HEK293 (cell line): ENCODE data around the gene SLC7A10.

Experiments used
- CTCF ChIA-PET: fragments of 350-600 bp; formaldehyde crosslinking; extraction: SDS; loops from one replicate; lab custom pipeline; 2021; ENCODE audit warnings: antibody characterized with exemption; lab: Yijun Ruan, JAX
- POLR2A ChIA-PET: fragments of 300-600 bp; formaldehyde crosslinking; extraction: SDS; loops from one replicate; lab custom pipeline; 2020; ENCODE audit warnings: antibody characterized with exemption, inconsistent platforms; lab: Yijun Ruan, JAX
- H3K27ac ChIP-seq: fragments of 200-500 bp; sonication (Bioruptor generic); 2 replicates; pipeline ENCODE4 v1.5.1; 2014; ENCODE audit warnings: low read depth, low read length, control low read depth, inconsistent platforms; ENCODE audit errors: extremely low read depth
- H3K36me3 ChIP-seq, 2 experiments: fragments of 200-500 bp in 1 of 2; sonication (Bioruptor generic) in 1 of 2; 1 replicate in 1 of 2; 2 replicates in 1 of 2; pipeline ENCODE4 v1.5.1; 2014 to 2017; ENCODE audit warnings: inconsistent platforms in 2 of 2, low read length in 2 of 2; ENCODE audit not compliant: control insufficient read depth in 2 of 2, insufficient read depth in 1 of 2
- H3K4me1 ChIP-seq: fragments of 200-500 bp; sonication (Bioruptor generic); 2 replicates; pipeline ENCODE4 v1.5.1; 2014; ENCODE audit warnings: mild to moderate bottlenecking, low read length, inconsistent platforms; ENCODE audit not compliant: control insufficient read depth, insufficient read depth
- H3K4me3 ChIP-seq: 2 replicates; pipeline ENCODE4 v1.5.1; 2011; ENCODE audit warnings: low read depth, mild to moderate bottlenecking, control low read depth, low read length, moderate library complexity
- H3K9me3 ChIP-seq: fragments of 200-500 bp; sonication (Bioruptor generic); 2 replicates; pipeline ENCODE4 v1.5.1; 2014; ENCODE audit warnings: low read depth, low read length, inconsistent platforms; ENCODE audit not compliant: control insufficient read depth, insufficient read depth
- GLIS1 ChIP-seq: fragments of 450-650 bp; formaldehyde crosslinking; IDR thresholded peaks from 2 replicates; pipeline ENCODE4 v1.5.1; 2016; ENCODE audit warnings: missing biosample characterization, missing genetic modification characterization
- GLIS2 ChIP-seq: fragments of 450-650 bp; formaldehyde crosslinking; IDR thresholded peaks from 2 replicates; pipeline ENCODE4 v1.5.1; 2016; ENCODE audit warnings: missing biosample characterization, missing genetic modification characterization
- KLF8 ChIP-seq: fragments of 450-650 bp; formaldehyde crosslinking; IDR thresholded peaks from 2 replicates; pipeline ENCODE4 v1.5.1; 2016; ENCODE audit warnings: missing biosample characterization, missing genetic modification characterization
- KLF9 ChIP-seq: fragments of 450-650 bp; formaldehyde crosslinking; IDR thresholded peaks from 2 replicates; pipeline ENCODE4 v1.5.1; 2016; ENCODE audit warnings: missing biosample characterization, missing genetic modification characterization, low read depth
- MEIS1 ChIP-seq: sonication (generic); formaldehyde crosslinking; IDR thresholded peaks from 2 replicates; pipeline ENCODE4 v1.8.1; 2022; ENCODE audit warnings: missing genetic modification reagents, mild to moderate bottlenecking, borderline replicate concordance
- MZF1 ChIP-seq: fragments of 450-650 bp; formaldehyde crosslinking; IDR thresholded peaks from 2 replicates; pipeline ENCODE4 v1.5.1; 2017; ENCODE audit warnings: missing biosample characterization, missing genetic modification characterization, borderline replicate concordance
- OVOL3 ChIP-seq: fragments of 450-650 bp; formaldehyde crosslinking; IDR thresholded peaks from 2 replicates; pipeline ENCODE4 v1.5.1; 2016; ENCODE audit warnings: missing biosample characterization, missing genetic modification characterization
- TCF7L2 ChIP-seq: IDR thresholded peaks from 2 replicates; pipeline ENCODE4 v1.6.1; 2011; ENCODE audit warnings: low read depth, mild to moderate bottlenecking, inconsistent platforms, low read length, moderate library complexity, borderline replicate concordance
- ZBTB17 ChIP-seq: fragments of 450-650 bp; formaldehyde crosslinking; IDR thresholded peaks from 2 replicates; pipeline ENCODE4 v1.5.1; 2016; ENCODE audit warnings: missing biosample characterization, missing genetic modification characterization
- ZBTB20 ChIP-seq: fragments of 450-650 bp; formaldehyde crosslinking; IDR thresholded peaks from 2 replicates; pipeline ENCODE4 v1.5.1; 2016; ENCODE audit warnings: missing biosample characterization, missing genetic modification characterization
- ZBTB21 ChIP-seq: fragments of 450-650 bp; formaldehyde crosslinking; IDR thresholded peaks from 2 replicates; pipeline ENCODE4 v1.5.1; 2017; ENCODE audit warnings: missing biosample characterization, missing genetic modification characterization
- ZFP69B ChIP-seq: fragments of 450-650 bp; formaldehyde crosslinking; IDR thresholded peaks from 2 replicates; pipeline ENCODE4 v1.5.1; 2016; ENCODE audit warnings: missing biosample characterization, missing genetic modification characterization
- ZNF16 ChIP-seq: fragments of 450-650 bp; formaldehyde crosslinking; IDR thresholded peaks from 2 replicates; pipeline ENCODE4 v1.5.1; 2016; ENCODE audit warnings: low read depth, missing biosample characterization, missing genetic modification characterization
- ZNF214 ChIP-seq: fragments of 450-650 bp; formaldehyde crosslinking; IDR thresholded peaks from 2 replicates; pipeline ENCODE4 v1.5.1; 2017; ENCODE audit warnings: missing biosample characterization, mild to moderate bottlenecking, missing genetic modification characterization, borderline replicate concordance
- ZNF24 ChIP-seq: fragments of 450-650 bp; formaldehyde crosslinking; IDR thresholded peaks from 2 replicates; pipeline ENCODE4 v1.5.1; 2016; ENCODE audit warnings: missing biosample characterization, missing genetic modification characterization
- ZNF311 ChIP-seq: fragments of 450-650 bp; formaldehyde crosslinking; IDR thresholded peaks from 2 replicates; pipeline ENCODE4 v1.5.1; 2017; ENCODE audit warnings: missing biosample characterization, missing genetic modification characterization, borderline replicate concordance
- ZNF335 ChIP-seq: fragments of 450-650 bp; formaldehyde crosslinking; conservative IDR thresholded peaks from 2 replicates; pipeline ENCODE4 v1.5.1; 2016; ENCODE audit warnings: missing biosample characterization, missing genetic modification characterization
- ZNF514 ChIP-seq: fragments of 450-650 bp; formaldehyde crosslinking; IDR thresholded peaks from 2 replicates; pipeline ENCODE4 v1.5.1; 2016; ENCODE audit warnings: missing biosample characterization, missing genetic modification characterization
- ZNF521 ChIP-seq: fragments of 450-650 bp; formaldehyde crosslinking; IDR thresholded peaks from 2 replicates; pipeline ENCODE4 v1.5.1; 2017; ENCODE audit warnings: missing biosample characterization, mild to moderate bottlenecking, missing genetic modification characterization
- ZNF624 ChIP-seq: fragments of 450-650 bp; formaldehyde crosslinking; IDR thresholded peaks from 2 replicates; pipeline ENCODE4 v1.5.1; 2017; ENCODE audit warnings: missing biosample characterization, missing genetic modification characterization
- ZNF658 ChIP-seq: fragments of 450-650 bp; formaldehyde crosslinking; IDR thresholded peaks from 2 replicates; pipeline ENCODE4; 2016; ENCODE audit warnings: missing biosample characterization, missing genetic modification characterization
- ZNF791 ChIP-seq: fragments of 450-650 bp; formaldehyde crosslinking; IDR thresholded peaks from 2 replicates; pipeline ENCODE4 v1.5.1; 2016; ENCODE audit warnings: missing biosample characterization, missing genetic modification characterization
- ZNF830 ChIP-seq: fragments of 450-650 bp; IDR thresholded peaks from 2 replicates; pipeline ENCODE4 v1.5.0; 2018; ENCODE audit warnings: missing biosample characterization, missing genetic modification characterization, low read depth, mild to moderate bottlenecking, moderate library complexity
- ZNF843 ChIP-seq: fragments of 450-650 bp; formaldehyde crosslinking; IDR thresholded peaks from 2 replicates; pipeline ENCODE4 v1.5.1; 2016; ENCODE audit warnings: missing biosample characterization, missing genetic modification characterization
- ZSCAN16 ChIP-seq: fragments of 450-650 bp; formaldehyde crosslinking; IDR thresholded peaks from 2 replicates; pipeline ENCODE4 v1.5.1; 2016; ENCODE audit warnings: missing biosample characterization, missing genetic modification characterization
- TF ChIP-seq, protein P1 (sequence below): fragments of 450-650 bp; formaldehyde crosslinking; IDR thresholded peaks from 2 replicates; pipeline ENCODE4 v1.5.1; 2016; ENCODE audit warnings: missing biosample characterization, missing genetic modification characterization
- TF ChIP-seq, protein P2 (sequence below): fragments of 450-650 bp; formaldehyde crosslinking; IDR thresholded peaks from 2 replicates; pipeline ENCODE4 v1.5.1; 2016; ENCODE audit warnings: missing biosample characterization, missing genetic modification characterization
- TF ChIP-seq, protein P3 (sequence below): fragments of 450-650 bp; formaldehyde crosslinking; IDR thresholded peaks from 2 replicates; pipeline ENCODE4 v1.5.1; 2017; ENCODE audit warnings: missing biosample characterization, missing genetic modification characterization
- TF ChIP-seq, protein P4 (sequence below): fragments of 450-650 bp; formaldehyde crosslinking; IDR thresholded peaks from 2 replicates; pipeline ENCODE4 v1.5.1; 2016; ENCODE audit warnings: missing biosample characterization, missing genetic modification characterization, low read depth
- TF ChIP-seq, protein P5 (sequence below): fragments of 450-650 bp; formaldehyde crosslinking; IDR thresholded peaks from 2 replicates; pipeline ENCODE4 v1.5.1; 2016; ENCODE audit warnings: missing biosample characterization, missing genetic modification characterization, borderline replicate concordance

Gene SLC7A10

DNA sequence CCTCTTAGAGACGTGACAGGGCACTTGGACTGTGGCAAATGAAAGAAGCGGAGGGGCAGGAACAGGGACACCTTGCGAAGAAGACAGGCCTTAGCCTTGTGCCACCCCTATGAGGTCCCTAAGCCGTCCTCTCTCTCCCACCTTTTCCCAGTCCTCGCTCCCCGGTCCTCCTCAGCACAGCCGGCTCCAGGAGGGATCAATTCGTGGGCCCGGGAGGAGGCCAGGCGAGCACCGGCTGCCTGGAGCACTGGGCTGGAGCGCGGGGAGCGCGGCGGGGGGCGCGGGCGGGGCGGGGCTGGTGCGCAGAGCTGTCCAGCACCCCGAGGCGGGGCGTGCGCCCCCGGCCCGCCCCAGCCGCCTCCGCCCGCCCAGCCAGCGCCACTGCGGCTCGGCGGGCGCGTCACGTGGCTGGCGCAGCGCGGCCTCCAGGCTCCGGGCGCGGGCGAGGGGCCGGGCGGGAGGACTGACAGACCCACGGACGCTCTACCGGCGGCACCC, 31.7 kb downstream of the SLC7A10 start, which contains the start of gene LRP3 (continued):
- TF ChIP-seq ZNF214 (tag by site-specific recombination) (no peak), ZNF830 (tag by site-specific recombination) (no peak), ZNF514 (tag by site-specific recombination) (no peak), ZBTB20 (tag by site-specific recombination) (peak; percentile 91), ZSCAN16 (tag by site-specific recombination) (no peak), ZNF791 (tag by site-specific recombination) (no peak), ZNF658 (tag by site-specific recombination) (no peak), MEIS1 (no peak), TCF7L2 (no peak), ZBTB17 (tag by site-specific recombination) (no peak), ZNF843 (tag by site-specific recombination) (no peak), MZF1 (no peak), ZFP69B (tag by site-specific recombination) (no peak), ZNF624 (no peak), GLIS1 (tag by site-specific recombination) (peak; percentile 73), ZNF335 (tag by site-specific recombination) (peak; percentile 96), GLIS2 (tag by site-specific recombination) (peak; percentile 67; the same call in 1 of the 2 replicates), KLF9 (tag by site-specific recombination) (0 out of 2 replicates have a peak, but pooled peaks have one; percentile 34), OVOL3 (tag by site-specific recombination) (no peak), ZNF311 (tag by site-specific recombination) (no peak), ZBTB21 (no peak), ZNF521 (no peak)
- TF ChIP-seq, protein P1, sequence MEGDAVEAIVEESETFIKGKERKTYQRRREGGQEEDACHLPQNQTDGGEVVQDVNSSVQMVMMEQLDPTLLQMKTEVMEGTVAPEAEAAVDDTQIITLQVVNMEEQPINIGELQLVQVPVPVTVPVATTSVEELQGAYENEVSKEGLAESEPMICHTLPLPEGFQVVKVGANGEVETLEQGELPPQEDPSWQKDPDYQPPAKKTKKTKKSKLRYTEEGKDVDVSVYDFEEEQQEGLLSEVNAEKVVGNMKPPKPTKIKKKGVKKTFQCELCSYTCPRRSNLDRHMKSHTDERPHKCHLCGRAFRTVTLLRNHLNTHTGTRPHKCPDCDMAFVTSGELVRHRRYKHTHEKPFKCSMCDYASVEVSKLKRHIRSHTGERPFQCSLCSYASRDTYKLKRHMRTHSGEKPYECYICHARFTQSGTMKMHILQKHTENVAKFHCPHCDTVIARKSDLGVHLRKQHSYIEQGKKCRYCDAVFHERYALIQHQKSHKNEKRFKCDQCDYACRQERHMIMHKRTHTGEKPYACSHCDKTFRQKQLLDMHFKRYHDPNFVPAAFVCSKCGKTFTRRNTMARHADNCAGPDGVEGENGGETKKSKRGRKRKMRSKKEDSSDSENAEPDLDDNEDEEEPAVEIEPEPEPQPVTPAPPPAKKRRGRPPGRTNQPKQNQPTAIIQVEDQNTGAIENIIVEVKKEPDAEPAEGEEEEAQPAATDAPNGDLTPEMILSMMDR, result no peak
- TF ChIP-seq, protein P2, sequence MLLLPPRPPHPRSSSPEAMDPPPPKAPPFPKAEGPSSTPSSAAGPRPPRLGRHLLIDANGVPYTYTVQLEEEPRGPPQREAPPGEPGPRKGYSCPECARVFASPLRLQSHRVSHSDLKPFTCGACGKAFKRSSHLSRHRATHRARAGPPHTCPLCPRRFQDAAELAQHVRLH (tag by site-specific recombination), result no peak
- TF ChIP-seq, protein P3, sequence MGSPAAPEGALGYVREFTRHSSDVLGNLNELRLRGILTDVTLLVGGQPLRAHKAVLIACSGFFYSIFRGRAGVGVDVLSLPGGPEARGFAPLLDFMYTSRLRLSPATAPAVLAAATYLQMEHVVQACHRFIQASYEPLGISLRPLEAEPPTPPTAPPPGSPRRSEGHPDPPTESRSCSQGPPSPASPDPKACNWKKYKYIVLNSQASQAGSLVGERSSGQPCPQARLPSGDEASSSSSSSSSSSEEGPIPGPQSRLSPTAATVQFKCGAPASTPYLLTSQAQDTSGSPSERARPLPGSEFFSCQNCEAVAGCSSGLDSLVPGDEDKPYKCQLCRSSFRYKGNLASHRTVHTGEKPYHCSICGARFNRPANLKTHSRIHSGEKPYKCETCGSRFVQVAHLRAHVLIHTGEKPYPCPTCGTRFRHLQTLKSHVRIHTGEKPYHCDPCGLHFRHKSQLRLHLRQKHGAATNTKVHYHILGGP (tag by site-specific recombination), result no peak

DNA sequence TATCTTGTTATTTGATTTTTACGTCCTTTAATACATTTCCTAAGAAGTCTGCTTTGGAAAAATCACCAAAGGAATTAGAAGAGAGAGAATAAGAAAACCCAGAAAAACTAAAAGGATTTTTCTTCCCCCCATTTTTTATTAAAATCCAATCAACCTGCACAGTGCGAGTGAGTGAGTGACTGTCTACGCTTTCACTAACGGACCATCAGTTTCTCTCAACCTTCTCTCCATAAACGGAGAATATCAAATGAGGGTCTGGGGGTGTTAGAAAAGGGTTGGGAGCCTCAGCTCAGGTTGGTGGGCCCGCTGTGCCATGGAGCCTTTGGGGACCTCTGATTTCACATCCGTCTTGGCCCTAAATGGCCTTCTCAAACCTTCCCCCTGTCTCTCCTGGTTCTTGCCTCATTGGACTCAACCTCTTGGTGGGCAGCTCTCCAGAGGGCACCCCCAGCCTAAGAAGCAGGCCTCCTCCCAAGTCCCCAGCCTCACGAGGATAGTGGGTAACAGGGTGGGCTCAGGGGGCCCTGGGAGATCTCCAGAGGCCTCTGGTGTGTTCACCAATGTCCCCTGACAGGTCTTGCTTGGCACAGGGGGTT, 32.3 kb downstream of the SLC7A10 start:
- POLR2A ChIA-PET, result no interaction called here
- no peak overlapping the region for H3K4me3 ChIP-seq
- H3K36me3 ChIP-seq, result peaks cover 16 to 20% of the 10 kb centered on the region in 2 experiments
- H3K4me1 ChIP-seq, result peaks cover 15% of the 10 kb centered on the region
- peak overlapping the region; percentile 1; the same call in 1 of the 2 replicates for H3K27ac ChIP-seq
- CTCF ChIA-PET, result interaction anchor here (0.6 to 12.3 kb wide), 7 partner anchors 9 to 217 kb away, joined by 3 to 154 read pairs (median 6); no protein-coding TSS in a partner anchor
- H3K9me3 ChIP-seq, result no peaks in the 10 kb centered on the region
- TF ChIP-seq ZNF311 (tag by site-specific recombination) (no peak), ZNF16 (tag by site-specific recombination) (no peak), ZNF24 (tag by site-specific recombination) (no peak), ZNF843 (tag by site-specific recombination) (no peak), ZFP69B (tag by site-specific recombination) (peak; percentile 12; the same call in 1 of the 2 replicates), KLF8 (tag by site-specific recombination) (no peak)
- TF ChIP-seq, protein P4, sequence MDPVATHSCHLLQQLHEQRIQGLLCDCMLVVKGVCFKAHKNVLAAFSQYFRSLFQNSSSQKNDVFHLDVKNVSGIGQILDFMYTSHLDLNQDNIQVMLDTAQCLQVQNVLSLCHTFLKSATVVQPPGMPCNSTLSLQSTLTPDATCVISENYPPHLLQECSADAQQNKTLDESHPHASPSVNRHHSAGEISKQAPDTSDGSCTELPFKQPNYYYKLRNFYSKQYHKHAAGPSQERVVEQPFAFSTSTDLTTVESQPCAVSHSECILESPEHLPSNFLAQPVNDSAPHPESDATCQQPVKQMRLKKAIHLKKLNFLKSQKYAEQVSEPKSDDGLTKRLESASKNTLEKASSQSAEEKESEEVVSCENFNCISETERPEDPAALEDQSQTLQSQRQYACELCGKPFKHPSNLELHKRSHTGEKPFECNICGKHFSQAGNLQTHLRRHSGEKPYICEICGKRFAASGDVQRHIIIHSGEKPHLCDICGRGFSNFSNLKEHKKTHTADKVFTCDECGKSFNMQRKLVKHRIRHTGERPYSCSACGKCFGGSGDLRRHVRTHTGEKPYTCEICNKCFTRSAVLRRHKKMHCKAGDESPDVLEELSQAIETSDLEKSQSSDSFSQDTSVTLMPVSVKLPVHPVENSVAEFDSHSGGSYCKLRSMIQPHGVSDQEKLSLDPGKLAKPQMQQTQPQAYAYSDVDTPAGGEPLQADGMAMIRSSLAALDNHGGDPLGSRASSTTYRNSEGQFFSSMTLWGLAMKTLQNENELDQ (tag by site-specific recombination), result no peak
- TF ChIP-seq, protein P5, sequence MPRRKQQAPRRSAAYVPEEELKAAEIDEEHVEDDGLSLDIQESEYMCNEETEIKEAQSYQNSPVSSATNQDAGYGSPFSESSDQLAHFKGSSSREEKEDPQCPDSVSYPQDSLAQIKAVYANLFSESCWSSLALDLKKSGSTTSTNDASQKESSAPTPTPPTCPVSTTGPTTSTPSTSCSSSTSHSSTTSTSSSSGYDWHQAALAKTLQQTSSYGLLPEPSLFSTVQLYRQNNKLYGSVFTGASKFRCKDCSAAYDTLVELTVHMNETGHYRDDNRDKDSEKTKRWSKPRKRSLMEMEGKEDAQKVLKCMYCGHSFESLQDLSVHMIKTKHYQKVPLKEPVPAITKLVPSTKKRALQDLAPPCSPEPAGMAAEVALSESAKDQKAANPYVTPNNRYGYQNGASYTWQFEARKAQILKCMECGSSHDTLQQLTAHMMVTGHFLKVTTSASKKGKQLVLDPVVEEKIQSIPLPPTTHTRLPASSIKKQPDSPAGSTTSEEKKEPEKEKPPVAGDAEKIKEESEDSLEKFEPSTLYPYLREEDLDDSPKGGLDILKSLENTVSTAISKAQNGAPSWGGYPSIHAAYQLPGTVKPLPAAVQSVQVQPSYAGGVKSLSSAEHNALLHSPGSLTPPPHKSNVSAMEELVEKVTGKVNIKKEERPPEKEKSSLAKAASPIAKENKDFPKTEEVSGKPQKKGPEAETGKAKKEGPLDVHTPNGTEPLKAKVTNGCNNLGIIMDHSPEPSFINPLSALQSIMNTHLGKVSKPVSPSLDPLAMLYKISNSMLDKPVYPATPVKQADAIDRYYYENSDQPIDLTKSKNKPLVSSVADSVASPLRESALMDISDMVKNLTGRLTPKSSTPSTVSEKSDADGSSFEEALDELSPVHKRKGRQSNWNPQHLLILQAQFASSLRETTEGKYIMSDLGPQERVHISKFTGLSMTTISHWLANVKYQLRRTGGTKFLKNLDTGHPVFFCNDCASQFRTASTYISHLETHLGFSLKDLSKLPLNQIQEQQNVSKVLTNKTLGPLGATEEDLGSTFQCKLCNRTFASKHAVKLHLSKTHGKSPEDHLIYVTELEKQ (tag by site-specific recombination), result no peak
